LNCAP (cell line): ENCODE data around the gene RBM44.
A peak's percentile ranks its signal among the peaks of the same experiment; 100 is the strongest.

Source experiments
- TF ChIP-seq, protein P1 (sequence below): fragments of 450-650 bp; IDR thresholded peaks from 2 replicates; pipeline ENCODE4 v1.5.1; 2017; ENCODE audit warnings: mild to moderate bottlenecking

The RBM44 gene

GRCh38 chr2:237772513-237772912, 26.1 kb upstream of the RBM44 start:
- TF ChIP-seq, protein P1, sequence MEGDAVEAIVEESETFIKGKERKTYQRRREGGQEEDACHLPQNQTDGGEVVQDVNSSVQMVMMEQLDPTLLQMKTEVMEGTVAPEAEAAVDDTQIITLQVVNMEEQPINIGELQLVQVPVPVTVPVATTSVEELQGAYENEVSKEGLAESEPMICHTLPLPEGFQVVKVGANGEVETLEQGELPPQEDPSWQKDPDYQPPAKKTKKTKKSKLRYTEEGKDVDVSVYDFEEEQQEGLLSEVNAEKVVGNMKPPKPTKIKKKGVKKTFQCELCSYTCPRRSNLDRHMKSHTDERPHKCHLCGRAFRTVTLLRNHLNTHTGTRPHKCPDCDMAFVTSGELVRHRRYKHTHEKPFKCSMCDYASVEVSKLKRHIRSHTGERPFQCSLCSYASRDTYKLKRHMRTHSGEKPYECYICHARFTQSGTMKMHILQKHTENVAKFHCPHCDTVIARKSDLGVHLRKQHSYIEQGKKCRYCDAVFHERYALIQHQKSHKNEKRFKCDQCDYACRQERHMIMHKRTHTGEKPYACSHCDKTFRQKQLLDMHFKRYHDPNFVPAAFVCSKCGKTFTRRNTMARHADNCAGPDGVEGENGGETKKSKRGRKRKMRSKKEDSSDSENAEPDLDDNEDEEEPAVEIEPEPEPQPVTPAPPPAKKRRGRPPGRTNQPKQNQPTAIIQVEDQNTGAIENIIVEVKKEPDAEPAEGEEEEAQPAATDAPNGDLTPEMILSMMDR = no peak

GRCh38 chr2:237773826-237774225, 24.8 kb upstream of the RBM44 start:
- TF ChIP-seq, protein P1 = no peak

GRCh38 chr2:237774811-237775553, 23.6 kb upstream of the RBM44 start:
- TF ChIP-seq, protein P1 = peak; percentile 72

DNA sequence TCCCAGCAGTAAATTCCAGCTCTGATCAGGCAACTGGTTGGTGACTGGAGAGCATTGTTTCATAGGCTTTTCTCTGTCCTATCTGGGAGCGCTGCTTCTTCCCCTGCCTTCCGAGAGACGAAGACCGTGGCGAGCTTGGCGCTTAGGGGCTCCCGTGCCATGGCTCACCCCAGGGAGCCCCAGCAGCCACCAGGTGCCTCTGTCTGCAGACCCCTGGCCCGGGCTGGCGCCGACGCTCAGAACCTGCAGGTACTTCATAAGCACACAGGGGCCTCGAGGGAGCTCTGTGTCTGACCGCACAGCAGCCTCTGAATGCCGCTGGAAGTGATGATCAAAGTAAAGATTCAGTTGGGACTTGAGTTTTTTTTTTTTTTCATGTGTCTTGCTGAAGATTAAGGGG, 19.1 kb upstream of the RBM44 start:
- TF ChIP-seq, protein P1 = no peak

GRCh38 chr2:237782181-237782580, 16.4 kb upstream of the RBM44 start:
- TF ChIP-seq, protein P1 = no peak

DNA sequence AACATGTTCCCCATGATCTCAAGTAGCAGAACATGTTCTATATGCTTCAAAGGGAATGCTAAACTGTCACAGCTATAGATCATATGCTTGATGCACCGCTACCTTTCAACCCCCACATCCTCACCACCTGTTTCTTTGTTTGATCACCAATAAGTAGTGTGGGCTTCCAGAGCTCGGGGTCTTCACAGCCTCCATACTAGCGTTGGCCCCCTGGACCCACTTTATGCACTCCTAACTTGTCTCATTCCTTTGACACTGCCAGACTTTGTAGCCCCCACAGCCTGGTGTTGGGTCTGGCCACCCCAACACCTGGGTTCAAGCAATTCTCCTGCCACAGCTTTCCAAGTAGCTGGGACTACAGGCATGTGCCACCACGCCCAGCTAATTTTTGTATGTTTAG, 11.6 kb upstream of the RBM44 start:
- TF ChIP-seq, protein P1 = no peak

DNA sequence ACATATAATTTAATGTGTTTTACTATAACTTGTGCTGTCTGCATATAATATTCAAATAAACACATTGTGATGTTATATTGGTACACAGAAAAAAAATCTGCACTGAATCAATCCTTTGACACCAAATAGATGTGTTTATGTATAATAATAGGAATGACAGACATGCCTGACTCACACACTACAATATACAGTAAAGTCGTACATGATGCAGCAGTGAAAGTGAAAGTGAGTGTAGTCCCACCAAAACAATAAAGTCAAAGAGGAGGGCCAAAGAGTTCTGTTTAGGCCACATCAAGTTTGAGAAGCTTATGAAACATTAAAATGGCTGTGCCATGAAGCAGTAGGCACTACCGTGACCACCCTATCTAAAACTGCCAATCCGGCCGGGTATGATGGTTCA, 8.2 kb upstream of the RBM44 start:
- TF ChIP-seq, protein P1 = no peak
